ENCODE measurements around the gene ACRBP. TPM values are rescaled to one million over a fixed set of nuclear protein-coding genes. Genes with fewer than 3 reads are reported as not detected.
"Not testable (repeated sequence)": the region's sequence is repeated elsewhere in the genome, so short reads cannot be mapped to it uniquely, and the experiment has no call there.

Gene ACRBP
- total RNA-seq, 1 donor from 2014 or later, result 5.4 TPM

DNA sequence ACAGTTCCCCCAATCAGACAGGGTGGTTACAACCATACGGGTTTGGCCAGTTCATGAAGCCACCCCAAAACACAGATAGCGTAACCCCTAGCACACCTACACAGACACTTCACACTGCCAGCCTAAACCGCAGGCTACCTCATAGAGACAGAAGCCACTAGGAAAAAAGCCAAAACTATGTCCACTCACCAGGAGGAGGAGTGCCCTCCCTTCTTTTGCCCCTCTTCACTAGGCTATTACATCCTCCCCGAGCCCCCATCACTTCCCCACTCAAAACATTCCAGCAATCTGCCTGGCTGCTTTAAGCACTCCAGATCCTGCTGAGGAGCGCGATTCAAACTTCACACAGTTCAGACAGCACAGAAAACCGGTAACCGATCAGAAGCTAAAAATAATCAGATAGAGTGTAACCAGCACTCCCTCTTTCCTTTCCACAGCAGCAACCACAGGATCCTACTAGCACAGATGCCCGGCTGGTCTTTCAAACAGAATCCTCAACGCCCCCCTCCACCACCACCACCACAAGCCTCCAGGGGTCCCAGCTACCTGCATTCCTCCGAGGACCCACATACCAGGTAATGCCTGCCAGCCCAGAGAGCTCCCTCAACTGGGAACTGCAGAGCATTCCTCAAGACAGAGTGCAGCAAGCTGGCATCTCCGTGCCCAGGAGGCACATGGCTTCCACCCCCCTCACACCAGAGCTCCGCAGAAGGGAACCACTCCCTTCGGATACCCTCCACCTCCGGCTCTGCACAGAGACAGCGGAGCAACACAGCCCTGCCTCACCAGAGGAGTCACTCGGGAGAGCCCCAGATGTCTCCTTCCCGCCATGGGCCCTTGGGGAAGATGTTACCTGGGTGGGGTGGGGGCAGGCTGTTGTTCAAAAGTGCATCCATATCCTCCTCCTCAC is 41.6 kb downstream of the ACRBP start:
- DNase-seq, result no peak
- ChIA-PET POLR2A (interaction anchor here (0.5 to 4.3 kb wide), 15 partner anchors 9 to 338 kb away, joined by 3 to 45 read pairs (median 5); partner anchors contain the start of genes C12orf57, CDCA3, COPS7A and LPAR5), CTCF (interaction anchor here (0.5 to 1.4 kb wide), 4 partner anchors 15 to 148 kb away, joined by 3 to 4 read pairs (median 3); partner anchors contain the start of gene MLF2)
- intact Hi-C loops (cut with micrococcal nuclease), result loop anchor here (2.0 to 5.0 kb wide), 2 partner anchors 19 to 367 kb away; partner anchors contain the start of genes EMG1 and PHB2
- Mint-ChIP-seq H3K9me3 (no peaks in the 10 kb centered on the region), H3K4me3 (no peak overlapping the region), H3K27me3 (no peaks in the 10 kb centered on the region), H3K36me3 (ENCODE audit: low read depth) (peaks cover 50% of the 10 kb centered on the region), H3K4me1 (peaks cover 55% of the 10 kb centered on the region), H3K27ac (peak overlapping the region; percentile 82)
- ATAC-seq (ENCODE audit: low read depth), result peak; percentile 10
- TF ChIP-seq, protein P1, sequence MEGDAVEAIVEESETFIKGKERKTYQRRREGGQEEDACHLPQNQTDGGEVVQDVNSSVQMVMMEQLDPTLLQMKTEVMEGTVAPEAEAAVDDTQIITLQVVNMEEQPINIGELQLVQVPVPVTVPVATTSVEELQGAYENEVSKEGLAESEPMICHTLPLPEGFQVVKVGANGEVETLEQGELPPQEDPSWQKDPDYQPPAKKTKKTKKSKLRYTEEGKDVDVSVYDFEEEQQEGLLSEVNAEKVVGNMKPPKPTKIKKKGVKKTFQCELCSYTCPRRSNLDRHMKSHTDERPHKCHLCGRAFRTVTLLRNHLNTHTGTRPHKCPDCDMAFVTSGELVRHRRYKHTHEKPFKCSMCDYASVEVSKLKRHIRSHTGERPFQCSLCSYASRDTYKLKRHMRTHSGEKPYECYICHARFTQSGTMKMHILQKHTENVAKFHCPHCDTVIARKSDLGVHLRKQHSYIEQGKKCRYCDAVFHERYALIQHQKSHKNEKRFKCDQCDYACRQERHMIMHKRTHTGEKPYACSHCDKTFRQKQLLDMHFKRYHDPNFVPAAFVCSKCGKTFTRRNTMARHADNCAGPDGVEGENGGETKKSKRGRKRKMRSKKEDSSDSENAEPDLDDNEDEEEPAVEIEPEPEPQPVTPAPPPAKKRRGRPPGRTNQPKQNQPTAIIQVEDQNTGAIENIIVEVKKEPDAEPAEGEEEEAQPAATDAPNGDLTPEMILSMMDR (IDR thresholded peaks at IDR 0.05), result no peak

- peak overlapping the region; percentile 82 for H3K27ac Mint-ChIP-seq
- DNase-seq, result no peak
- H3K27me3 Mint-ChIP-seq, result no peaks in the 10 kb centered on the region
- ATAC-seq (ENCODE audit: low read depth), result no peak
- CTCF ChIA-PET, result interaction anchor here (0.7 to 0.8 kb wide), 2 partner anchors 34 to 149 kb away, joined by 3 read pairs; partner anchors contain the start of gene MLF2
- H3K4me3 Mint-ChIP-seq, result no peak overlapping the region
- peaks cover 46% of the 10 kb centered on the region for H3K4me1 Mint-ChIP-seq
- TF ChIP-seq, protein P1 (IDR thresholded peaks at IDR 0.05), result no peak
- peaks cover 63% of the 10 kb centered on the region for H3K36me3 Mint-ChIP-seq (ENCODE audit: low read depth)
- POLR2A ChIA-PET, result interaction anchor here (0.6 to 1.2 kb wide), 7 partner anchors 9 to 417 kb away, joined by 3 to 4 read pairs (median 3); partner anchors contain the start of gene SPSB2
- intact Hi-C loops (cut with micrococcal nuclease), result loop anchor here (5.0 kb wide), 1 partner anchor 368 kb away; the partner anchor contains the start of genes EMG1 and PHB2
- no peaks in the 10 kb centered on the region for H3K9me3 Mint-ChIP-seq
These were observed 42.8 kb downstream of the ACRBP start for GRCh38 chr12:6604259-6605029.

DNA sequence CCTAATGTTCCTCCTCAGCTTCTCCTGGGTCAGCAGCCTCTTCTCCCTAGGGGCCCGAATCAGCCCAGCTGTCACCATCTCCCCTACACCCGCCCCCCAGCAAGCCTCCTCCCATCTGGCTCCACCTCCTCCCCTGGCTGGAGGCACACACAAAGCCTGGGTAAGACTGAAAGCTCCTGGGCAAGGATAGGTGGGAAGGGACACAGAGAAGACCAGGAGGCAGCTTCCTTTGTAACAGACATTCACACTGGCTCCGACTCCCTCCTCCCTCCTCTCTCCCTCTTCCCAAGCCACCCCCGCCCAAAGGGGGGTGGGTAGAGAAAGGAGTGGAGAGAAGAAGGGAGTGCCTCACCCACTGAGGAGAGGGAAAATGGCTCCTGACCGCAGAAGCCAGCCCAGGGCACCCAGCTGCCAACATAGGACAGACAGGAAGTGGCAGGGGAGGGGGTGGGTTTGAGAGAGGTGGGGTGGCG is 44.1 kb downstream of the ACRBP start:
- ATAC-seq (ENCODE audit: low read depth), result no peak
- intact Hi-C loops (cut with micrococcal nuclease), result no loop called here
- peaks cover 45% of the 10 kb centered on the region for H3K4me1 Mint-ChIP-seq
- TF ChIP-seq, protein P1 (IDR thresholded peaks at IDR 0.05), result no peak
- POLR2A ChIA-PET, result interaction anchor here (0.5 to 2.6 kb wide), 8 partner anchors 10 to 121 kb away, joined by 3 to 8 read pairs (median 4); partner anchors contain the start of genes COPS7A, MRPL51, NOP2 and ZNF384
- H3K27ac Mint-ChIP-seq, result peak overlapping the region; percentile 56
- H3K4me3 Mint-ChIP-seq, result peak overlapping the region; percentile 56
- H3K36me3 Mint-ChIP-seq (ENCODE audit: low read depth), result peaks cover 75% of the 10 kb centered on the region
- DNase-seq, result no peak
- no peaks in the 10 kb centered on the region for H3K27me3 Mint-ChIP-seq
- no peaks in the 10 kb centered on the region for H3K9me3 Mint-ChIP-seq
- CTCF ChIA-PET, result interaction anchor here (0.9 kb wide), 1 partner anchor 33 kb away, joined by 3 read pairs; no protein-coding TSS in a partner anchor

GRCh38 chr12:6602526-6602925 is 44.7 kb downstream of the ACRBP start:
- H3K27ac Mint-ChIP-seq, result peak overlapping the region; percentile 53
- intact Hi-C loops (cut with micrococcal nuclease), result no loop called here
- ChIA-PET POLR2A (interaction anchor here (0.5 to 2.6 kb wide), 8 partner anchors 11 to 219 kb away, joined by 3 to 8 read pairs (median 4); partner anchors contain the start of genes COPS7A, MRPL51, NOP2 and ZNF384), CTCF (interaction anchor here (0.9 kb wide), 1 partner anchor 32 kb away, joined by 3 read pairs; no protein-coding TSS in a partner anchor)
- H3K9me3 Mint-ChIP-seq, result no peaks in the 10 kb centered on the region
- H3K4me1 Mint-ChIP-seq, result peaks cover 45% of the 10 kb centered on the region
- TF ChIP-seq, protein P1 (IDR thresholded peaks at IDR 0.05), result no peak
- H3K4me3 Mint-ChIP-seq, result no peak overlapping the region
- no peak for ATAC-seq (ENCODE audit: low read depth)
- H3K36me3 Mint-ChIP-seq (ENCODE audit: low read depth), result peaks cover 81% of the 10 kb centered on the region
- no peaks in the 10 kb centered on the region for H3K27me3 Mint-ChIP-seq
- DNase-seq, result no peak

GRCh38 chr12:6595673-6596072 is 51.6 kb downstream of the ACRBP start:
- H3K4me3 Mint-ChIP-seq; H3K9me3 Mint-ChIP-seq; DNase-seq; intact Hi-C loops (cut with micrococcal nuclease); H3K4me1 Mint-ChIP-seq; H3K27me3 Mint-ChIP-seq: not testable (repeated sequence)
- POLR2A ChIA-PET, result interaction anchor here (0.6 to 1.2 kb wide), 5 partner anchors 9 to 131 kb away, joined by 3 to 9 read pairs (median 4); no protein-coding TSS in a partner anchor
- H3K36me3 Mint-ChIP-seq (ENCODE audit: low read depth), result peaks cover 87% of the 10 kb centered on the region
- H3K27ac Mint-ChIP-seq, result peak overlapping the region; percentile 76
- CTCF ChIA-PET, result interaction anchor here (1.5 kb wide), 1 partner anchor 23 kb away, joined by 4 read pairs; no protein-coding TSS in a partner anchor
- peak; percentile 21 for ATAC-seq (ENCODE audit: low read depth)

All from activated B cell treated with CpG ODN at 0.5 μM for 24 hours (primary cell).